K562 treated with DMSO at 1 percent for 24 hours (cell line): Measurements from ENCODE around the gene LZTS3. TPM values are rescaled to one million over a fixed set of nuclear protein-coding genes. Genes with fewer than 3 reads are reported as not detected.

Experiments
- total RNA-seq: library from RNA; unstranded; fragments of 300-600 nt; gene quantifications from 2 replicates; pipeline ENCODE4 v1.2.3, GENCODE V29; 2022; ENCODE audit warnings: low read depth; ENCODE audit not compliant: insufficient read depth

The LZTS3 gene
- total RNA-seq: 4.4 and 5.0 TPM in 2 replicates

DNA sequence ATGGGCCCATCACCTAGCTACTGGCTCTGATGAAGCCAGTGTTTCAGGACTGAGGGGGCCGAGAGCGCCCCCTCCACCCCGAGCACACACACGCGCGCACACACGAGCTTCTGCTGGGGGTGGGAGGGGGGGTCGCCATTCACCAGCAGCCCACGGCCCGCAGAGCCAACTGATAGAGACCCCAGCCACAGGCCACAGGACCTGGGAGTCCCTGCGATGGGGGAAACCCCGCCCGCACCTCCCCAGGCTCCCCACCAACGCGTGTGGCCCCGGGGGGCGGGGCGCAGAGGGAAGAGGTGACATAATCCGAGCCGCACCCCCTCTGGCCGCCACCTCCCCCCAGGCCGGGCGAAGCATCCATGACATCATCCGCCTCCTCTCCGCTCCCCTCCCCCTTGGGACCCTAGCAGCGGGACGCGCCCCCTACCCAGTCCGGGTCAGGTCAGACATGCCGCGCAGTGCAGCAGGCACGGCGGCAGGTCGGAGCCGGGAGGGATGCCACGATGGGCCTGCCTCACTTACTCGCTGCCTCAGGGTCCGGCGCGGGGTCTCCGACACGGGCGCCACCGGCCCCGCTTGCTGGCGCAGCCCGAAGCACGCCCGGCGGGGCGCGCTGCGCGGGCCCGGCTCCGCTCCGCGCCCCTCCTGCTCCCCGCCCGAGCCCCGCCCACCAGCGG is at the start of gene LZTS3:
Gene LZTS3, minus strand, starts transcription at position 617 of the 677 bp plus-strand sequence. CDS start 6,386 bp downstream, outside the sequence.

GRCh38 chr20:3209257-3209945 is 36.1 kb upstream of the LZTS3 start, which contains the start of gene ITPA:
ITPA (plus strand) TSS chr20:3209498; CDS start chr20:3209552, 54 bp downstream.

GRCh38 chr20:3204124-3204794 is 30.9 kb upstream of the LZTS3 start, which contains the start of gene DDRGK1:
DDRGK1 (minus strand) TSS chr20:3204682; CDS start chr20:3204627, 55 bp downstream.

Other genes starting within 250 kb of the LZTS3 start
- not detected in 2 replicates for gene GNRH2, start 129.9 kb downstream of the LZTS3 start, total RNA-seq
- 43.2 and 50.3 TPM in 2 replicates for gene MRPS26, start 127.5 kb downstream of the LZTS3 start, total RNA-seq
- gene OXT, start 101.9 kb downstream of the LZTS3 start, total RNA-seq: not detected in 2 replicates
- gene AVP, start 88.8 kb downstream of the LZTS3 start, total RNA-seq: not detected in 2 replicates
- 10.9 and 12.1 TPM in 2 replicates for gene FASTKD5, start 13.7 kb downstream of the LZTS3 start, total RNA-seq
- 4.8 and 4.9 TPM in 2 replicates for gene UBOX5, start 13.7 kb downstream of the LZTS3 start, total RNA-seq
- gene DDRGK1, start 31.1 kb upstream of the LZTS3 start, total RNA-seq: 34.2 and 34.7 TPM in 2 replicates
- gene ITPA, start 35.9 kb upstream of the LZTS3 start, total RNA-seq: 42.1 and 57.2 TPM in 2 replicates
- gene SLC4A11, start 65.6 kb upstream of the LZTS3 start, total RNA-seq: 0.14 TPM in 1 of 2 replicates, not detected in the other
- gene DNAAF9, start 234.1 kb upstream of the LZTS3 start, total RNA-seq: 2.3 and 2.5 TPM in 2 replicates